Sciatic nerve (tissue), 2 donors: ENCODE results near the gene PLEKHG4. TPM values are rescaled to one million over a fixed set of nuclear protein-coding genes. Genes with fewer than 3 reads are reported as not detected.

Experiments
- ATAC-seq: fragments of 200-7000 bp; cut with Tn5 transposase; one replicate; pipeline ENCODE4 v1.9.1; 2020; ENCODE audit warnings: mild to moderate bottlenecking, moderate library complexity
- DNase-seq: peaks from one replicate; pipeline ENCODE4 v3.0.0-alpha.2; 2020; ENCODE audit warnings: low spot score
- intact Hi-C: fragments of 100-400 bp; cut with DNase I; formaldehyde crosslinking; loops from one replicate; pipeline ENCODE4 v1.14.2; 2022
- total RNA-seq: library from RNA; stranded (reverse); fragmentation: NEBNext Ultra II Directional; extraction: Animal tissue kit (Norgen Biotek cat#: 25700); gene quantifications from one replicate; pipeline ENCODE4 v1.2.1, GENCODE V29; 2021
- donor health status: DM: no; HTN: no; CAD: no.
- donor health status: DM: no; HTN: no; CAD: no.

The PLEKHG4 gene
- total RNA-seq, 1 donor from 2014 or later = 15.0 TPM

DNA sequence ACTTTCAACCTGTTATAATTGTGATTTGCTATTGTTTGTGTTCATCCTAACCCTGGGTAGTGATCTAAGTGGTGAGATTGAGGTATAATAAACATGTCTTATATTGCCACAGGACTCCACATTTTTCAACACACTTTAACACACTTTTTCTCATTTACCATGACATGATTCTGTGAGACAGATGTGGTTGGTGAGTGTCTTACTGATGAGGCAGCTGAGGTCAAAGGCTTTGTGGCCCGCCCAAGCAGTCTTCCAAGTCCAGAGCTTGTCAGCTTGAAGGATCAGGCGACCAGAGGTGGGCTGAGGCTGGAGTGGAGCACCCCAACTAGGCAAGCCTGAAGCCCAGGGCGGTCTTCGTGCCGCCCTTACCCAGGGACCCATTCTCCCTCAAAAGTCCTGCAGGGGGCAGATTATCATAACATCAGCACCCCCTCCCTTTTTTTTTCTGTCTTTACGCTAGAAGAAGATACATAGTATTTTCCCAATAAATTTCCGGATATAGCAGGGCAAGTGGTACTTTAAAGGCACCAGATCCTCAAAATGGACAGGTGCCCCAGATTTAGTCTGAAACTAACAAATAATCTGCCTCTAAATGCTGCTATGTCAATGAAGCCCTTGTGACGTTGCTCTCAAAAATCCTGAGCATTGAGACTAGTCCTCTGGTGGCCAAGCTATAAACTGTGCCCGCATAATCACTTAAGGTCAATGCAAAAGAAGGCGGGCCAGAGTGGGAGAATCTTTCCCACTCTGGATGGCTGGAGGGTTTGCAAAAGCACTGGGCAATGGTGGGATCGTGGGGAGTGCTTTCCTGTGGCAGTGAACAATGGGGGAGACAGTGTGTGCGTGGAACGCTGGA lies 26.1 kb downstream of the PLEKHG4 start:
- DNase-seq (no peak), ATAC-seq (no peak)
- intact Hi-C loops = no loop called here

DNA sequence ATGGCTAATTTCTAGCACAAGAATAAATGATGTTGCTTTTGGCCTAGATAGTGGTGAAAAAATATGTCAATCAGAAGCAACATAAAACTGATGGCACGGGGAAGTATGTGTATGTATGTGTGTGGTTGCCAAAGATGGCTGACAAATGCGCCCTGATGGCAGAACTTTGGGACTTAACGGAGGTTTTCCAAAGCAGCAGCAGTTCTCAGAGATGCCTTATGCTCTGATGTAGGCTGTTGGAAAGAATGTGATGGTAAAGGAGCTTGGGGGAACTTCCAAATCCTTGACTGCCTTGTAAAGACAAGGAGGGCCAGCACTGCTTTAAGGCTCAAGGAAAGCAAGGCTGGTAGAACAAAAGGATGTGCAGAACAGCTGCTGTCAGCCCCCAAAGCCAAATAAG lies 31.2 kb downstream of the PLEKHG4 start:
- ATAC-seq (no peak), DNase-seq (no peak)
- intact Hi-C loops = no loop called here

- ATAC-seq (peak; percentile 83), DNase-seq (no peak)
- intact Hi-C loops = no loop called here
Observed at GRCh38 chr16:67311607-67312488, 32.5 kb downstream of the PLEKHG4 start.

- no peak for ATAC-seq
- no peak for DNase-seq
- intact Hi-C loops = no loop called here
Observed at GRCh38 chr16:67312719-67313118, 33.4 kb downstream of the PLEKHG4 start.

- DNase-seq (no peak), ATAC-seq (no peak)
- intact Hi-C loops = no loop called here
Observed at GRCh38 chr16:67317853-67318252, 38.5 kb downstream of the PLEKHG4 start.

DNA sequence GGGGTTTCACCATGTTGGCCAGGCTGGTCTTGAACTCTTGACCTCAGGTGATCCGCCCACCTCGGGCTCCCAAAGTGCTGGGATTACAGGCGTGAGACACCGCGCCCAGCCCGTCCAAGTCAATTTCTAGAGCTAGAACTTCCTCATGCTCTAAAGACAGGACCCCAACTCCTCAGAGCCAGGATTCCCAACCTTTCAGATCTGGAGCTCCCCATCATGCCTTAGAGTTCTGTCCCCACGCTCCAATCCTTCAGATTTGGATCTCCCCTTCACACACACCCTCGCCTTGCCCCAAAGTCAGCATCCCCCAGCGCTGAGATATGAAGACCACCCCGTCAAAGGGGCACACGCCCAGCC lies 46.8 kb downstream of the PLEKHG4 start:
- intact Hi-C loops = no loop called here
- no peak for DNase-seq
- peak; percentile 31 for ATAC-seq

DNA sequence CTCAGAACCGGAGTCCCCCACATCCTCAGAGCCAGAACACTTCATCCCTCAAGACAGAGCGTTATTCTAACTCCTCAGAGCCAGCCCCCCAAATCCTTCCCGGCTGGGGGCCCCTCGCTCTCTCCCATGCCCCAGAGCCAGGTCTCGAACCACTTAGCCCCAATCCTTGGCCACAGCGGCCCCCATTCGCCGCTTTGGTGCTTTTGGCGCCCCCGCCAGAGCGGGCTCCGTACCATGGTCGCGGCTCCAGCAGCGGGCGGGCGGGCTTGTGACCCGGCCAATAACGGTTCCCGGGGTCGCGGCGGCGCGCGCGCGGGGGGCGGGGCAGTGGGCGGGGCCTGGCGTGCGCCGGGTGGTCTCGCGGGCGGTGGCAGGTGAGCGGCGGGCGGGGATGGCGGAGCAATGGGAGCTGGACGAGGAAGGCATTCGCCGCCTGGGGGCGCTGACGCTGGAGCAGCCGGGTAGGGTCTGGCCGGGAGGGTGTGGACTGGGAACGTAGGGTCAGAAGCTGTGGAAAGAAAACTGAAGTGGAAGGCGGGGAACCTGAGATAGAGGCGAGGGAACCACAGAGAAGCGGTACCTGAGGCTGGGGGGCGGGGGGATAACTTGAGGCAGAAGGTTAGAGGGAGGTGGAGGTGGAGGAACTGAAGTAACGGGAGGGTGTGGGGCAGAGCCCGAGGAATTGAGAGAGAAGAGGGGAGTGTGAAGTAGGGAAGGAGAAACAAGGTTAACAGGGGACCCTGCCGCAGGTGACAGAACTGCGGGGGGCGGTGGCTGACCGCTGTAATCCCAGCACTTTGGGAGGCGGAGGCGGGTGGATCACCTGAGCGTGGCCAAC lies 47.4 kb downstream of the PLEKHG4 start, which contains the start of the genes KCTD19 and LRRC36:
Gene KCTD19 (minus strand): TSS at position 270 of the 838 bp plus-strand sequence. CDS start 34 bp downstream, at position 236.
Gene LRRC36 (plus strand): TSS at position 344 of the 838 bp plus-strand sequence. CDS start 48 bp downstream, at position 392.
- peak; percentile 77 for DNase-seq
- intact Hi-C loops = no loop called here
- ATAC-seq = peak; percentile 81

DNA sequence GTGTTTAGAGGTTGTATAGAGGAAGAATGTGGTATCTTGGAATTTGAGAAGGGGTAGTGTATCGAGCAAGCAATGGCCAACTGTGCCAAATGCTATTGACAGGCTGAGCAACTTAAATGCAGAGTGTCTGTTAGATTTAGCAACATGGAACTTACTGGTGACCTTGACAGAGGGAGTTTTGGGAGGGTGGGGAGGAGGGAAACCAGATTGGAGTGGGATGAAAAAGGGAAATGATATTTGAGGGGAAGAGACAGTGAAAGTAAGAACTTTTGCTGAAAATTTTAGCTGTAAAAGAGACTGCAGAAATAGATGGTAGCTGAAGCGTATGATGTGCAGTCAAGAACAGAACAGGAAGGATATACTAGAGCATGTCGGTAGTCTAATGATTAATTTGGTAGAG lies 48.4 kb downstream of the PLEKHG4 start:
- intact Hi-C loops = no loop called here
- ATAC-seq = no peak

GRCh38 chr16:67329901-67330300 lies 50.6 kb downstream of the PLEKHG4 start:
- intact Hi-C loops = no loop called here
- DNase-seq (no peak), ATAC-seq (no peak)

More for the DNA sequence above, 48.4 kb downstream of the PLEKHG4 start:
- DNase-seq = no peak

- ATAC-seq (no peak), DNase-seq (no peak)
- intact Hi-C loops = no loop called here
Observed at GRCh38 chr16:67333315-67333714, 54.0 kb downstream of the PLEKHG4 start.

- DNase-seq (no peak), ATAC-seq (no peak)
- intact Hi-C loops = no loop called here
Observed at GRCh38 chr16:67336116-67336515, 56.8 kb downstream of the PLEKHG4 start.

DNA sequence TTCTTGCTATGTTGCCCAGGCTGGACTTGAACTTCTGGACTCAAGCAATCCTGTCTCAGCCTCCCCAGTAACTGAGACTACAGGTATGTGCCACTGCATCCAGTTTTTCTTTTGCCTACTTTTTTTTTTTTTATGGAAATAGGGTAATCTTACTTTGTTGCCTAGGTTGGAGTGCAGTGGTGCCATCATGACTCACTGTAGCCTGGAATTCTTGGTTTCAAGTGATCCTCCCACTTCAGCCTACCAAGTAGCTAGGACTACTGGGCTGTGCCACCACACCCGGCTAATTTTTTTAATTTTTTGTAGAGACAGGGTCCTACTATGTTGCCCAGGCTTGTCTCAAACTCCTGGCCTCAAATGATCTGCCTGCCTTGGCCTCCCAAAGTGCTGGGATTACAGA lies 57.3 kb downstream of the PLEKHG4 start:
- intact Hi-C loops = no loop called here
- DNase-seq = no peak
- ATAC-seq = no peak

Other genes with a start within 250 kb of the PLEKHG4 start
- 13.2 TPM for gene PHAF1, start 169.6 kb upstream of the PLEKHG4 start, total RNA-seq
- gene B3GNT9, start 128.5 kb upstream of the PLEKHG4 start, total RNA-seq = 13.9 TPM
- 11.3 TPM for gene TRADD, start 119.6 kb upstream of the PLEKHG4 start, total RNA-seq
- 10.1 TPM for gene FBXL8, start 119.6 kb upstream of the PLEKHG4 start, total RNA-seq
- gene HSF4, start 114.8 kb upstream of the PLEKHG4 start, total RNA-seq = 123 TPM
- 37.9 TPM for gene NOL3, start 109.0 kb upstream of the PLEKHG4 start, total RNA-seq
- gene MATCAP1, start 95.6 kb upstream of the PLEKHG4 start, total RNA-seq = 25.7 TPM
- 1.3 TPM for gene EXOC3L1, start 89.4 kb upstream of the PLEKHG4 start, total RNA-seq
- gene E2F4, start 87.4 kb upstream of the PLEKHG4 start, total RNA-seq = 45.0 TPM
- gene ELMO3, start 80.4 kb upstream of the PLEKHG4 start, total RNA-seq = 2.0 TPM
- gene TMEM208, start 52.4 kb upstream of the PLEKHG4 start, total RNA-seq = 24.6 TPM
- 35.3 TPM for gene FHOD1, start 32.1 kb upstream of the PLEKHG4 start, total RNA-seq
- gene SLC9A5, start 30.6 kb upstream of the PLEKHG4 start, total RNA-seq = 1.2 TPM
- 0.53 TPM for gene KCTD19, start 47.2 kb downstream of the PLEKHG4 start, total RNA-seq
- 1.5 TPM for gene LRRC36, start 47.3 kb downstream of the PLEKHG4 start, total RNA-seq
- 12.5 TPM for gene TPPP3, start 114.0 kb downstream of the PLEKHG4 start, total RNA-seq
- gene ZDHHC1, start 136.9 kb downstream of the PLEKHG4 start, total RNA-seq = 16.3 TPM
- 0.53 TPM for gene HSD11B2, start 151.6 kb downstream of the PLEKHG4 start, total RNA-seq
- 46.4 TPM for gene ATP6V0D1, start 201.6 kb downstream of the PLEKHG4 start, total RNA-seq
- gene AGRP, start 204.0 kb downstream of the PLEKHG4 start, total RNA-seq = not detected
- 116 TPM for gene RIPOR1, start 249.3 kb downstream of the PLEKHG4 start, total RNA-seq